ENCODE measurements around the gene KRTAP10-10.

GRCh38 chr21:44632067-44632466 lies 5.1 kb upstream of the KRTAP10-10 start:
- TF ChIP-seq CTCF (IDR thresholded peaks at IDR 0.05; ENCODE audit: borderline replicate concordance, extremely low read depth, low read length, poor library complexity, severe bottlenecking) (no peak), EZH2 (IDR thresholded peaks at IDR 0.05; ENCODE audit: borderline replicate concordance, low read depth, low read length, severe bottlenecking) (no peak)

Data from DND-41 (cell line).